Measurements from ENCODE around the gene FAM131C.

FAM131C gene

GRCh38 chr1:16082283-16083038 lies 9.0 kb upstream of the FAM131C start:
- no peak for TF ChIP-seq TAF1 (IDR thresholded peaks at IDR 0.05; ENCODE audit: borderline replicate concordance, insufficient read depth, low read length)
- TF ChIP-seq POLR2AphosphoS5 (IDR thresholded peaks at IDR 0.05; ENCODE audit: low read depth, low read length): no peak
- no peak for TF ChIP-seq REST (IDR thresholded peaks at IDR 0.05; ENCODE audit: insufficient read depth in 1 of 2, low read depth in 2 of 2, low read length in 2 of 2)
- TF ChIP-seq FOXP2 (optimal IDR thresholded peaks at IDR 0.05; ENCODE audit: borderline replicate concordance, extremely low read depth, extremely low read length, insufficient read depth): no peak
- TF ChIP-seq SIN3A (IDR thresholded peaks at IDR 0.05; ENCODE audit: borderline replicate concordance, insufficient read depth, low read length): no peak

- TF ChIP-seq SIN3A (IDR thresholded peaks at IDR 0.05; ENCODE audit: borderline replicate concordance, insufficient read depth, low read length): no peak
- TF ChIP-seq FOXP2 (optimal IDR thresholded peaks at IDR 0.05; ENCODE audit: borderline replicate concordance, extremely low read depth, extremely low read length, insufficient read depth): no peak
- TF ChIP-seq REST (IDR thresholded peaks at IDR 0.05; ENCODE audit: insufficient read depth in 1 of 2, low read depth in 2 of 2, low read length in 2 of 2): no peak
- TF ChIP-seq POLR2AphosphoS5 (IDR thresholded peaks at IDR 0.05; ENCODE audit: low read depth, low read length): no peak
- TF ChIP-seq TAF1 (IDR thresholded peaks at IDR 0.05; ENCODE audit: borderline replicate concordance, insufficient read depth, low read length): no peak
Measured at GRCh38 chr1:16081636-16082035, 8.2 kb upstream of the FAM131C start.

GRCh38 chr1:16080422-16081150 lies 7.1 kb upstream of the FAM131C start:
- TF ChIP-seq SIN3A (IDR thresholded peaks at IDR 0.05; ENCODE audit: borderline replicate concordance, insufficient read depth, low read length) (no peak), REST (IDR thresholded peaks at IDR 0.05; ENCODE audit: insufficient read depth in 1 of 2, low read depth in 2 of 2, low read length in 2 of 2) (no peak), TAF1 (IDR thresholded peaks at IDR 0.05; ENCODE audit: borderline replicate concordance, insufficient read depth, low read length) (no peak), FOXP2 (optimal IDR thresholded peaks at IDR 0.05; ENCODE audit: borderline replicate concordance, extremely low read depth, extremely low read length, insufficient read depth) (no peak), POLR2AphosphoS5 (IDR thresholded peaks at IDR 0.05; ENCODE audit: low read depth, low read length) (no peak)

GRCh38 chr1:16078925-16079656 lies 5.6 kb upstream of the FAM131C start:
- TF ChIP-seq FOXP2 (optimal IDR thresholded peaks at IDR 0.05; ENCODE audit: borderline replicate concordance, extremely low read depth, extremely low read length, insufficient read depth): no peak
- TF ChIP-seq SIN3A (IDR thresholded peaks at IDR 0.05; ENCODE audit: borderline replicate concordance, insufficient read depth, low read length): no peak
- TF ChIP-seq REST (IDR thresholded peaks at IDR 0.05; ENCODE audit: insufficient read depth in 1 of 2, low read depth in 2 of 2, low read length in 2 of 2): no peak
- TF ChIP-seq POLR2AphosphoS5 (IDR thresholded peaks at IDR 0.05; ENCODE audit: low read depth, low read length): no peak
- no peak for TF ChIP-seq TAF1 (IDR thresholded peaks at IDR 0.05; ENCODE audit: borderline replicate concordance, insufficient read depth, low read length)
